Activated naive CD8-positive, alpha-beta T cell treated with anti-CD3 and anti-CD28 coated beads, Interleukin-2, amount 10 ng/mL, durations not matched to agents 7 days and 5 days (primary cell): ENCODE results near the gene TRIM74. TPM values are rescaled to one million over a fixed set of nuclear protein-coding genes. Genes with fewer than 3 reads are reported as not detected.
"Not testable (repeated sequence)": the region's sequence is repeated elsewhere in the genome, so short reads cannot be mapped to it uniquely, and the experiment has no call there.

Experiments
- ATAC-seq: fragments of 150-1000 bp; cut with Tn5 transposase; one replicate; pipeline ENCODE4 v1.10.0; 2021; ENCODE audit warnings: low read depth, moderate library complexity
- POLR2A ChIA-PET: fragments of 350-600 bp; sonication (Branson Sonifier 250); formaldehyde crosslinking; loops from one replicate; lab custom pipeline; 2021; ENCODE audit warnings: antibody characterized with exemption; lab: Charles Lee
- DNase-seq: peaks from one replicate; pipeline ENCODE4 v3.0.0; 2021
- H3K27ac Mint-ChIP-seq: one replicate; pipeline ENCODE4 v1.8.0; 2022; ENCODE audit warnings: mild to moderate bottlenecking, mixed read lengths
- H3K27me3 Mint-ChIP-seq: one replicate; pipeline ENCODE4 v1.8.0; 2022; ENCODE audit warnings: mild to moderate bottlenecking, moderate library complexity, mixed read lengths
- H3K36me3 Mint-ChIP-seq: one replicate; pipeline ENCODE4 v1.8.0; 2021; ENCODE audit warnings: mild to moderate bottlenecking, mixed read lengths
- H3K4me1 Mint-ChIP-seq: one replicate; pipeline ENCODE4 v1.8.0; 2021; ENCODE audit warnings: mixed read lengths
- H3K4me3 Mint-ChIP-seq: one replicate; pipeline ENCODE4 v1.8.0; 2022; ENCODE audit warnings: mild to moderate bottlenecking, moderate library complexity, mixed read lengths
- H3K9me3 Mint-ChIP-seq: one replicate; pipeline ENCODE4 v1.8.0; 2021; ENCODE audit warnings: mixed read lengths
- total RNA-seq, 2 experiments: library from RNA; stranded (reverse); gene quantifications; one replicate each; pipeline ENCODE4 v1.2.3, GENCODE V29; 2021

Gene TRIM74
- total RNA-seq = 1 to 10 TPM; 1.6 to 2.5 TPM

- ATAC-seq, POLR2A ChIA-PET, H3K4me3 Mint-ChIP-seq, H3K27me3 Mint-ChIP-seq, DNase-seq, H3K27ac Mint-ChIP-seq, H3K36me3 Mint-ChIP-seq, H3K9me3 Mint-ChIP-seq, H3K4me1 Mint-ChIP-seq: not testable (repeated sequence)
Observed at GRCh38 chr7:72968980-72969516, at the start of gene TRIM74. TSS of gene TRIM74 (minus strand) at chr7:72969466. CDS start at chr7:72966157, 3,309 bp downstream.

GRCh38 chr7:73006491-73006890, 37.2 kb upstream of the TRIM74 start:
- H3K27me3 Mint-ChIP-seq, H3K4me1 Mint-ChIP-seq, ATAC-seq, POLR2A ChIA-PET, DNase-seq, H3K27ac Mint-ChIP-seq, H3K36me3 Mint-ChIP-seq, H3K9me3 Mint-ChIP-seq: not testable (repeated sequence)
- peak overlapping the region; percentile 49 for H3K4me3 Mint-ChIP-seq

GRCh38 chr7:73005693-73006447, 36.6 kb upstream of the TRIM74 start:
- H3K36me3 Mint-ChIP-seq = not testable (repeated sequence)
- peak overlapping the region; percentile 99 for H3K27ac Mint-ChIP-seq

GRCh38 chr7:73005356-73005692, 36.1 kb upstream of the TRIM74 start:
- Mint-ChIP-seq H3K27ac (peak overlapping the region; percentile 99), H3K4me3 (peak overlapping the region; percentile 93)
- ATAC-seq (peak; percentile 87), DNase-seq (peak; percentile 88)
- POLR2A ChIA-PET, H3K36me3 Mint-ChIP-seq, H3K4me1 Mint-ChIP-seq, H3K27me3 Mint-ChIP-seq, H3K9me3 Mint-ChIP-seq: not testable (repeated sequence)

More at GRCh38 chr7:73005693-73006447, 36.6 kb upstream of the TRIM74 start:
- H3K27me3 Mint-ChIP-seq, H3K9me3 Mint-ChIP-seq, POLR2A ChIA-PET, H3K4me1 Mint-ChIP-seq: not testable (repeated sequence)
- DNase-seq (peak; percentile 92), ATAC-seq (peak; percentile 86)
- peak overlapping the region; percentile 93 for H3K4me3 Mint-ChIP-seq

GRCh38 chr7:72997887-72998468, 28.7 kb upstream of the TRIM74 start:
- POLR2A ChIA-PET, H3K4me3 Mint-ChIP-seq, H3K9me3 Mint-ChIP-seq, H3K36me3 Mint-ChIP-seq, H3K27ac Mint-ChIP-seq, H3K4me1 Mint-ChIP-seq, H3K27me3 Mint-ChIP-seq, DNase-seq, ATAC-seq: not testable (repeated sequence)

GRCh38 chr7:72997447-72997846, 28.2 kb upstream of the TRIM74 start:
- H3K36me3 Mint-ChIP-seq, H3K9me3 Mint-ChIP-seq, ATAC-seq, H3K4me3 Mint-ChIP-seq, H3K27me3 Mint-ChIP-seq, H3K27ac Mint-ChIP-seq, DNase-seq, POLR2A ChIA-PET, H3K4me1 Mint-ChIP-seq: not testable (repeated sequence)

- H3K36me3 Mint-ChIP-seq, H3K4me3 Mint-ChIP-seq, POLR2A ChIA-PET: not testable (repeated sequence)
Observed at GRCh38 chr7:72995484-72995883, 26.2 kb upstream of the TRIM74 start.

GRCh38 chr7:72990146-72990913, 21.1 kb upstream of the TRIM74 start:
- H3K27ac Mint-ChIP-seq, H3K36me3 Mint-ChIP-seq, H3K27me3 Mint-ChIP-seq, POLR2A ChIA-PET, H3K4me3 Mint-ChIP-seq, H3K4me1 Mint-ChIP-seq, DNase-seq, H3K9me3 Mint-ChIP-seq: not testable (repeated sequence)
- ATAC-seq = peak; percentile 26

More at GRCh38 chr7:72995484-72995883, 26.2 kb upstream of the TRIM74 start:
- H3K4me1 Mint-ChIP-seq, H3K27ac Mint-ChIP-seq, H3K9me3 Mint-ChIP-seq, ATAC-seq, DNase-seq, H3K27me3 Mint-ChIP-seq: not testable (repeated sequence)

GRCh38 chr7:72982084-72982483, 12.8 kb upstream of the TRIM74 start:
- H3K27ac Mint-ChIP-seq, H3K9me3 Mint-ChIP-seq, POLR2A ChIA-PET, H3K27me3 Mint-ChIP-seq, H3K36me3 Mint-ChIP-seq, H3K4me1 Mint-ChIP-seq, DNase-seq, H3K4me3 Mint-ChIP-seq, ATAC-seq: not testable (repeated sequence)

- H3K27me3 Mint-ChIP-seq, H3K9me3 Mint-ChIP-seq, H3K27ac Mint-ChIP-seq, POLR2A ChIA-PET, DNase-seq, H3K4me1 Mint-ChIP-seq, ATAC-seq, H3K36me3 Mint-ChIP-seq, H3K4me3 Mint-ChIP-seq: not testable (repeated sequence)
Observed at GRCh38 chr7:72980382-72980781, 11.1 kb upstream of the TRIM74 start.

GRCh38 chr7:72976434-72976833, 7.2 kb upstream of the TRIM74 start:
- H3K27me3 Mint-ChIP-seq, DNase-seq, H3K4me3 Mint-ChIP-seq, H3K36me3 Mint-ChIP-seq, H3K9me3 Mint-ChIP-seq, POLR2A ChIA-PET, ATAC-seq, H3K27ac Mint-ChIP-seq, H3K4me1 Mint-ChIP-seq: not testable (repeated sequence)

- POLR2A ChIA-PET, H3K36me3 Mint-ChIP-seq, H3K9me3 Mint-ChIP-seq, DNase-seq, H3K4me1 Mint-ChIP-seq, ATAC-seq, H3K27me3 Mint-ChIP-seq, H3K27ac Mint-ChIP-seq, H3K4me3 Mint-ChIP-seq: not testable (repeated sequence)
Observed at GRCh38 chr7:72975656-72976286, 6.5 kb upstream of the TRIM74 start.

GRCh38 chr7:72974781-72975180, 5.5 kb upstream of the TRIM74 start:
- DNase-seq, H3K4me1 Mint-ChIP-seq, H3K9me3 Mint-ChIP-seq, POLR2A ChIA-PET, H3K36me3 Mint-ChIP-seq, H3K4me3 Mint-ChIP-seq, ATAC-seq, H3K27ac Mint-ChIP-seq, H3K27me3 Mint-ChIP-seq: not testable (repeated sequence)
